Activated T-cell treated with anti-CD3 and anti-CD28 coated beads for 48 hours (primary cell): ENCODE data around the gene ZRANB2.

Experiments
- DNase-seq: peaks from one replicate; pipeline ENCODE4 v3.0.0-alpha.2; 2020; ENCODE audit warnings: low read depth

The ZRANB2 gene

DNA sequence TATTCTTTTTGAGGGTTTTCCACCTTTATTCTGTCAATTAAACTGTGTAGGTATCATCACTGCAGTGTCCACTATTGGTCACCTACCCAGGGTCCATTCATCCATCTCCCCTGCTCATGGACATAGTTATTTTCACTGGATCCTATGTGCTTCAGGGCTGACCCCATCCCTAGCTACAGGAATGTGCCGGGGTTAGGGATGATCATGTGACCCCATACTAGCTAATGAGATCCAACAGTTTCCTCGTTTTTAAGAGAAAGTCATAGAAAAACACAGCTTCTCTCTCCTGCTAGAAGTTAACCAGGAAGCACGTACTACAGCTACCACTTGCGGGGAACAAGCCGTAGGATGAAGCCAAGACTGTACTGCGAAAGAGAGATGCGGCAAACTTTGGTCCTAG, 52.8 kb downstream of the ZRANB2 start:
- DNase-seq, result no peak

DNA sequence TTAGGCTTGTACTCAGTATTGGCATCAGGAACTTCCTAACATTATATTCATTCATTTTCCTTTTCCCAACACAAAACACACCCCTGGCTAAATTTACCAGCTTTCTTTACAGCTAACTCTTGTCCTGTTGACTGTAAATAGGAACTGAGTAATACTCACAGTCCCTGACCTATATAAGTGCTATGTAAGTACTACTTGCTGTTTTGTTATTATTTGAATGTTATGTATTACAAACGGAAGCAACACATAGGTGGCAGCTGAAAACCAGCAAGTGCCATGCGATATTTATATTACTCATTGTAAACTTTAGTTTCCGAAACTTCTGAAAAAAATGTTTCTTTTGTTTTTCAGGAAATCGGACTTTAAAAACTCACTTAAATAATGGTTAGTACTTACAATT, 54.7 kb downstream of the ZRANB2 start:
- DNase-seq, result no peak

DNA sequence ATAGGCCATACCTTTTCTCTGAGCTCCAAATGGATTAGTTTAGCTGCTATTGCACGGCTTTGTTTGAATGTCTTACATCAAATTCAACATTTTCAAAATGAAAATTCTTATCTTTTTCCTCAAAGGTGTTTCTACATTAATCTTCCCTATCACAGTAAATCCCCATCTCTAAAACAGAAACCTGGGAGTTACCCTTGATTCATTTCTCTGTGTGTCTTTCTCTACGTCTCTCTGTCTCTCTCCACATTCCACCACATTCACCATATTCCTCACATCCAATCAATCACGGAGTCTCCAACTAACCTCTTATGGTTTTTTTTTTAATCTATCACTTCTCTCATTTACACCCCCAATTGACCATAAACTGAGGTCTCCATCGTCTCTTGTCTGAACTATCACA, 57.3 kb downstream of the ZRANB2 start:
- no peak for DNase-seq

DNA sequence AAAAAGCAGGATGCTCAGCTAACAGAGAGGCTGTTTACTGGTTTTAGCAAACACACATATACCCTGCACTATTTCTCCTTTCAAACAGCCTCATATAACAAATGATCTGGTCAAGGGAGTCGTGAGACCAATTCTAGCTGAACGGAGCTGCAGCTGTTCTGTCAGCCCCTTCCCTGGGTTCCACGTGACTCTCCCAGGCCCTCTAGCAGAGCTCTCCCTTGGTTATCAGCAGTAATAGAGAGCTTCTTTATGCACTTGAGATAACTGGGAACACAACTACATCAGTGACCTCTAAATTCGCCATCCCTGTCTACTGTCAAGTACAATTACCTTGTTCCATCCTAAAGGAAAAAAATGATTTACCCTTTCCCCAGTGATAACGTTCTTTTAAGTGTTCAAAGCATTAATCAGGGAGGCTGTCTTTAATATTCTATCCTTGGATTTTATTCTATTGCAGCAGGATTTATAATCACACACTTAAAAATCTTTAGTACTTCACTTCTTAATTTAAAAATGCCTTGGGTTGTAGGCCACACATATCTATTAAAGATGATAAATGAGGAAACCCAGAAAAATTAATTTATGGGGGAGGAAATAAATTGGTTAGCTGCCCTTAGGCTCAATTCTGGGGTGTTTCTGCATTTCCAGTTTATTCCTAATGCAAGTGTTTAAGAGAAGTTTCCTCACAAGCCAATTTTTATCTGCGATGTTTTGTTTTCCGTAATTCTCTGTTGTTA, 61.4 kb downstream of the ZRANB2 start:
- no peak for DNase-seq

DNA sequence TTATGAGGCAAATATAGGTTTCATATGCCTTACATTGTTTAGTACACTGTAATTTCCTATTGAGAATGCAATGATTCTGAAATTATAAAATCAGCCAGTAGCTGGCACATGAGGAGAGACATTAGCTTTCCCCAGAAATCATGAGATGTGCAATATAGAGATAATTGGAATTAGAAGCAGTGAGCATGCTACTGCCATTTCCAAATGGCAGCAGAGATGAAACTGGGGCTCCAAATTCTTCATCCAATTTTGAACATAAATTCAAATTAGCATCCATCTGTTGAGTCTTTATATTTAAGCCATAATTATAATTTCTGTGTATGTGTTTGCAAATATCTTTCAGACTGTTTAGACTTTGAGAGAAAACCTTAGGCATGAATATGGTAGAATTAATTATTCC, 62.0 kb downstream of the ZRANB2 start:
- no peak for DNase-seq

DNA sequence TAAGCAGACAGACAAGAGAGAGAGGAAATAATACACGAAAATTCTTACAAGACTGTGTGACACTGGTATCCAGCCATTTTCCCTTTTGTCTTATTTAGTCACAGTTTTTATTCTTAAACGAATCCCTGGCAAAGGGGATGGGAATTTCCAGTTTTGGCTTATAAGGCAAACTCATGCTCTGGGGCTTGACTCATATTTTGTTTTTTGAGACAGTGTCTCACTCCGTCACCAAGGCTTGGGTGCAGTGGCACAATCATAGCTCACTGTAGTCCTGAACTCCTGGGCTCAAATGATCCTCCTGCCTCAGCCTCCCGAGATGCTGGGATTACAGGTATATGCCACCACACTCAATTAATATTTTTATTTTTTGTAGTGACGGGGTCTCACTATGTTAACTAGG, 65.1 kb downstream of the ZRANB2 start:
- no peak for DNase-seq

DNA sequence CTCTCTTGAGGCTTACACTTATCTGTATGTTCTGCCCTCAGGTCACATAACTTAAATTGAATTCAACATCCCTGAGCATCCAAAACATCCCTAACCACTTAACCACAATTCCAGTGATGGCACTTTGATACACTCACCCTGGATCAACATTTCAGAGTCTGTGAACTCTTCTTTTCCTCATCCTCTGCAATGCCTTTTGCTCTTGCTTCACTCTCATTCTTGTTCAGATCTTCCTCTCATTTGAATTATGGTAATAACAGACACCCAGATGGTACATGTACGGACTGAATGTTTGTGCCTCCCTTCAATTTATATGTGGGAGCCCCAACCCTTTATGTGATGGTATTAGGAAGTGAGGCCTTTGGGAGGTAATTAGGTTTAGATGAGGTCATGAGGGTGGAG, 66.7 kb downstream of the ZRANB2 start:
- no peak for DNase-seq
